KMS-11 (cell line): ENCODE results near the gene SETD4.

Source experiments
- H2AFZ ChIP-seq: fragments of 200-600 bp; sonication (generic); 2 replicates; pipeline ENCODE4 v1.6.1; 2016; ENCODE audit warnings: antibody characterized with exemption, mixed run types, low read depth
- H3K27ac ChIP-seq: fragments of 200-600 bp; sonication (generic); 2 replicates; pipeline ENCODE4 v1.6.1; 2016; ENCODE audit warnings: mild to moderate bottlenecking, mixed run types
- H3K27me3 ChIP-seq: fragments of 200-600 bp; sonication (generic); 2 replicates; pipeline ENCODE4 v1.6.1; 2017; ENCODE audit warnings: mild to moderate bottlenecking, low read depth, mixed run types, moderate library complexity; ENCODE audit not compliant: insufficient read depth
- H3K36me3 ChIP-seq: fragments of 200-600 bp; sonication (generic); 2 replicates; pipeline ENCODE4 v1.6.1; 2017; ENCODE audit warnings: mild to moderate bottlenecking, mixed run types; ENCODE audit not compliant: insufficient read depth
- H3K4me1 ChIP-seq: fragments of 200-600 bp; sonication (generic); 2 replicates; pipeline ENCODE4 v1.6.1; 2016; ENCODE audit warnings: mild to moderate bottlenecking, low read depth, mixed run types; ENCODE audit not compliant: poor library complexity, severe bottlenecking
- H3K4me2 ChIP-seq: fragments of 200-600 bp; sonication (generic); 2 replicates; pipeline ENCODE4 v1.7.0; 2016; ENCODE audit warnings: mild to moderate bottlenecking, mixed run types
- H3K4me3 ChIP-seq: fragments of 200-600 bp; sonication (generic); IDR thresholded peaks from 2 replicates; pipeline ENCODE4 v1.6.1; 2017; ENCODE audit warnings: low read depth, low read length, mixed read lengths; ENCODE audit not compliant: insufficient read depth
- H3K79me2 ChIP-seq: fragments of 200-600 bp; sonication (generic); 2 replicates; pipeline ENCODE4 v1.6.1; 2016; ENCODE audit warnings: low read depth, mixed run types; ENCODE audit not compliant: insufficient read depth
- H3K9ac ChIP-seq: fragments of 200-600 bp; sonication (generic); 2 replicates; pipeline ENCODE4 v1.6.1; 2016; ENCODE audit warnings: mild to moderate bottlenecking, mixed run types
- H4K20me1 ChIP-seq: fragments of 200-600 bp; sonication (generic); 2 replicates; pipeline ENCODE4 v1.6.1; 2016; ENCODE audit warnings: mild to moderate bottlenecking, mixed run types; ENCODE audit not compliant: insufficient read depth
- TF ChIP-seq, protein P1 (sequence below): fragments of 200-600 bp; sonication (generic); conservative IDR thresholded peaks from 2 replicates; pipeline ENCODE4 v1.6.1; 2017; ENCODE audit warnings: low read depth, mild to moderate bottlenecking, antibody characterized with exemption, low read length, moderate library complexity, mixed read lengths

Gene SETD4, protein sequence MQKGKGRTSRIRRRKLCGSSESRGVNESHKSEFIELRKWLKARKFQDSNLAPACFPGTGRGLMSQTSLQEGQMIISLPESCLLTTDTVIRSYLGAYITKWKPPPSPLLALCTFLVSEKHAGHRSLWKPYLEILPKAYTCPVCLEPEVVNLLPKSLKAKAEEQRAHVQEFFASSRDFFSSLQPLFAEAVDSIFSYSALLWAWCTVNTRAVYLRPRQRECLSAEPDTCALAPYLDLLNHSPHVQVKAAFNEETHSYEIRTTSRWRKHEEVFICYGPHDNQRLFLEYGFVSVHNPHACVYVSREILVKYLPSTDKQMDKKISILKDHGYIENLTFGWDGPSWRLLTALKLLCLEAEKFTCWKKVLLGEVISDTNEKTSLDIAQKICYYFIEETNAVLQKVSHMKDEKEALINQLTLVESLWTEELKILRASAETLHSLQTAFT

DNA sequence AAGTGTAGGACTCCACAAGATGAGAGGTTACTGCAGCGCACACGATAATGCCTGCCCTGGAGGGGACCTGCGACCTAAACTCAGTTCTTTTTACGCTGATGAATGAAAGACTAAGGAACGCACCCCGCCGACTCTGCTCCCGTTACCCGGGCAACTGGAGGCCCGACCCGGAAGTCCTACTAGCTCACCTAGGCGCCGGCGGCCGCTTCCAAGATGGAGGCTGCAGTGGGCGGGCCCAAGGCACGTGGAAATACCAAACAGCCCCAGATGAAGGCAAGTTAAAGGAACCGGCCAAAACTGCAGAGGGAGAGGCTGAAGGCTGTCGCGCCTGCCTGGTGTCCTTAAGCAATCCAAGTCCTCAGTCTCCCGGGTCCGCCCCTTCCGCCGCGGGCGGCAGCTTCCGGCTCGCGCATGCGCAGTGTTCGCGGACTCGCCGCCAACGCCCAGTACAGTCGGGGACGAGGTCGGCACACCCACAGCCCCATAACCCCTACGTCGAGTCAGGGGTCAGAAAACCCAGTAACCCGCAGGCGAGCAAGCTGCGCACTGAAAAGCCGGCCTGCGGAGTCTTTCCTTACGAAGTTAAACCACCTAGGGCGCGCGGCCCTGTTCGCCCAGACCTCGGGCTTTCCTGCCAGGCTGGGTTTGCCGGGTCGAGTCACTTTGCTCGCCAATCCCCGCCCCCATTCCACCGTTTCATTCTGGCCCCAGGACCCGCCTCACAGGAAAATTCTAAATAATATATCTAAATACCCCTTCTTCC lies at the start of gene SETD4:
SETD4 (minus strand) TSS at position 368 of the 763 bp plus-strand sequence. CDS start 1,638 bp downstream, outside the sequence.
- Histone ChIP-seq H3K27me3 (no peaks in the 10 kb centered on the region), H3K4me2 (peak within 1 kb of the TSS; percentile 62), H3K79me2 (peaks cover 16% of the 10 kb centered on the region), H3K4me1 (peaks cover 13% of the 10 kb centered on the region), H4K20me1 (no peaks in the 10 kb centered on the region), H2AFZ (peak within 1 kb of the TSS; percentile 58), H3K9ac (peak within 1 kb of the TSS; percentile 75), H3K4me3 (peak within 1 kb of the TSS; percentile 82), H3K27ac (peak within 1 kb of the TSS; percentile 90), H3K36me3 (peaks cover 10% of the 10 kb centered on the region; the same call in 1 of the 2 replicates)
- TF ChIP-seq, protein P1, sequence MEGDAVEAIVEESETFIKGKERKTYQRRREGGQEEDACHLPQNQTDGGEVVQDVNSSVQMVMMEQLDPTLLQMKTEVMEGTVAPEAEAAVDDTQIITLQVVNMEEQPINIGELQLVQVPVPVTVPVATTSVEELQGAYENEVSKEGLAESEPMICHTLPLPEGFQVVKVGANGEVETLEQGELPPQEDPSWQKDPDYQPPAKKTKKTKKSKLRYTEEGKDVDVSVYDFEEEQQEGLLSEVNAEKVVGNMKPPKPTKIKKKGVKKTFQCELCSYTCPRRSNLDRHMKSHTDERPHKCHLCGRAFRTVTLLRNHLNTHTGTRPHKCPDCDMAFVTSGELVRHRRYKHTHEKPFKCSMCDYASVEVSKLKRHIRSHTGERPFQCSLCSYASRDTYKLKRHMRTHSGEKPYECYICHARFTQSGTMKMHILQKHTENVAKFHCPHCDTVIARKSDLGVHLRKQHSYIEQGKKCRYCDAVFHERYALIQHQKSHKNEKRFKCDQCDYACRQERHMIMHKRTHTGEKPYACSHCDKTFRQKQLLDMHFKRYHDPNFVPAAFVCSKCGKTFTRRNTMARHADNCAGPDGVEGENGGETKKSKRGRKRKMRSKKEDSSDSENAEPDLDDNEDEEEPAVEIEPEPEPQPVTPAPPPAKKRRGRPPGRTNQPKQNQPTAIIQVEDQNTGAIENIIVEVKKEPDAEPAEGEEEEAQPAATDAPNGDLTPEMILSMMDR = no peak

DNA sequence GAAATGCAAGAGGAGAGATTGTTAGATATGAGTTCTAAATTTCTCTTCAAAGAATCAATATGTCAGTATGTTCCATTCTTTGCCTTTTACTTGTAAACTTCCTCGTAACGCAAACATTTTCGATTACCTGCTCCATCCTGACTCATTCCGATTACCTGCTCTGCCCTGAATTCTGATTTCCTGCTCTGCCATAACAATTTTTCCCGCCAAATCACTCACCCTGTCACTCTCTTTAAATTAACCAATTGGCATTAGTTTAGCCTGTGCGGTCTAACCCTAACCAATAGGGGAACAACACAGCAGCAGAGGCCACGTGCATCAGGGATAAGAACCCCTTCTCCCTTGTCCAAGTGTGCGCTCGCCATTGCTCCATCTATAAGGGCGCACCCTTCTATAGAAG lies 49.5 kb upstream of the SETD4 start:
- Histone ChIP-seq H3K79me2 (no peaks in the 10 kb centered on the region), H3K36me3 (no peaks in the 10 kb centered on the region), H3K27me3 (no peaks in the 10 kb centered on the region), H3K9ac (no peak overlapping the region), H3K27ac (no peak overlapping the region), H2AFZ (no peak overlapping the region), H3K4me3 (no peak overlapping the region), H3K4me2 (no peak overlapping the region), H4K20me1 (no peaks in the 10 kb centered on the region), H3K4me1 (peaks cover 19% of the 10 kb centered on the region)
- TF ChIP-seq, protein P1 = no peak

DNA sequence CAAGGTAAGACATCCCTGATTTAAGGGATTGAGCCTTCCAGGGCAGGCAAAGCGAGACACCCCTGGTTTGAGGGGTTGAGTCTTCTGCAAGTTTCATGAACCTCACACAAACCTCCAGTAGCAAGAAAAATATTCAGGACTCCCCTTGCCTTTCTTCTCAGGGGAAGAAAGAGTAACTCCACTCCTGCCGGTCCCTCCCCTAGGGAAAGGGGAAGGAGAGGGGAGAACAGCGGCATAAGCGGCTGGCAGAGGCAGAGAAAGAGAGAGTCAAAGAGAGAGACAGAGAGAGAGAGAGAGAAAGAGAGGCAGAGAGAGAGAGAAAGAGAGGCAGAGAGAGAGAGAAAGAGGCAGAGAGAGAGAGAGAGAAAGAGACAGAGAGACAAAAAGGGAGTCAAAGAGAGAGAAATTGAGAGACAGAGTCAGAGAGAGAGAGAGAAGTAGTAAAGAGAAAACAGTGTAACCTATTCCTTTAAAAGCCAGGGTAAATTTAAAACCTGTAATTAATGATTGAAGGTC lies 45.1 kb upstream of the SETD4 start:
- Histone ChIP-seq H3K27ac (no peak overlapping the region), H3K27me3 (no peaks in the 10 kb centered on the region), H3K4me3 (no peak overlapping the region), H3K4me2 (no peak overlapping the region), H4K20me1 (no peaks in the 10 kb centered on the region), H3K4me1 (peaks cover 21% of the 10 kb centered on the region), H3K79me2 (no peaks in the 10 kb centered on the region), H3K9ac (no peak overlapping the region), H2AFZ (no peak overlapping the region), H3K36me3 (no peaks in the 10 kb centered on the region)
- TF ChIP-seq, protein P1 = no peak

DNA sequence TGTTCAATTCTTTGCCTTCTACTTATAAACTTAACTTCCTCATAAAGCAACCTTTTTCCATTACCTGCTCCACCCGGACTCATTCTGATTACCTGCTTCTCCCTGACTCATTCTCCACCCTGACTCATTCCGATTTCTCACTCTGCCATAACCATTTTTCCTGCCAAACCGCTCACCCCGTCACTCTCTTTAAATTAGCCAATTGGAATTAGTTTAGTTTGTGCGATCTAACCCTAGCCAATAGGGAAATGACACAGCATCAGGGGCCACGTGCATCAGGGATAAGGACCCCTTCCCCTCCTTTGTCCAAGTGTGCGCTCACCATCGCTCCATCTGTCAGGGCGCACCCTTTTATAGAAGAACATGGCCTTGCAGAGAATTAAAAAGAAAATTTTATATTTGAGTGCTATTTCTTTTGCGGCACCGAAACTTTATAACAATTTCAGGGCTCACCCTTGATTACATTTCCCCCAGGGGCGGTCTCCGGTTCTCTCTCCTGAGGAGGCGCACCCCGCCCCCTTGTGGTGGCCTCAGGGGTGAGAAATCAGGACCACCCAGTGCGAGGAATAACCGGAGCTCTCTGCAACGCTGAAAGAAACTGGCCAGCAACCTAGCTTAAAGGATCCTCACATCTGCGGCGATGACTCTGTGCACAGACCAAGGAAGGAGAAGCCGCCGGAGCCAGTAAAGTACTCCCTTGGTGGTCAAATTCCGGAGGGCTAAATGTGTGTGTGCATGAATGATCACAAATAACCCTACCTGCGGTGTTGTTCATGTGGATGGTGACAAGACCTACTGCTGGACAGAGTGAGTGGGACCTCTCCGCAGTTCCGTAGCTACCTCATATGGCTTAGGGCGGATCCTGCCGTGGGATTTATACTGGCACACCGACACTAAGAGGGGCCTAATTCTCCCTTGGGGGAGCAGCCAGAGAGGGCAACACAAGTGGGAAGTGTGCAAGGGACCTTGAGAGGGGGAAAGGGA lies 44.3 kb upstream of the SETD4 start:
- Histone ChIP-seq H4K20me1 (no peaks in the 10 kb centered on the region), H3K36me3 (no peaks in the 10 kb centered on the region), H3K4me3 (no peak overlapping the region), H3K79me2 (no peaks in the 10 kb centered on the region), H2AFZ (no peak overlapping the region), H3K27ac (no peak overlapping the region), H3K27me3 (no peaks in the 10 kb centered on the region), H3K4me2 (no peak overlapping the region), H3K4me1 (peaks cover 21% of the 10 kb centered on the region), H3K9ac (no peak overlapping the region)
- TF ChIP-seq, protein P1 = peak; percentile 25; the same call in 1 of the 2 replicates
